ENCODE results near the gene TNFRSF1A.
A peak's percentile ranks its signal among the peaks of the same experiment; 100 is the strongest.
"Not testable (repeated sequence)": the region's sequence is repeated elsewhere in the genome, so short reads cannot be mapped to it uniquely, and the experiment has no call there.

TNFRSF1A gene

DNA sequence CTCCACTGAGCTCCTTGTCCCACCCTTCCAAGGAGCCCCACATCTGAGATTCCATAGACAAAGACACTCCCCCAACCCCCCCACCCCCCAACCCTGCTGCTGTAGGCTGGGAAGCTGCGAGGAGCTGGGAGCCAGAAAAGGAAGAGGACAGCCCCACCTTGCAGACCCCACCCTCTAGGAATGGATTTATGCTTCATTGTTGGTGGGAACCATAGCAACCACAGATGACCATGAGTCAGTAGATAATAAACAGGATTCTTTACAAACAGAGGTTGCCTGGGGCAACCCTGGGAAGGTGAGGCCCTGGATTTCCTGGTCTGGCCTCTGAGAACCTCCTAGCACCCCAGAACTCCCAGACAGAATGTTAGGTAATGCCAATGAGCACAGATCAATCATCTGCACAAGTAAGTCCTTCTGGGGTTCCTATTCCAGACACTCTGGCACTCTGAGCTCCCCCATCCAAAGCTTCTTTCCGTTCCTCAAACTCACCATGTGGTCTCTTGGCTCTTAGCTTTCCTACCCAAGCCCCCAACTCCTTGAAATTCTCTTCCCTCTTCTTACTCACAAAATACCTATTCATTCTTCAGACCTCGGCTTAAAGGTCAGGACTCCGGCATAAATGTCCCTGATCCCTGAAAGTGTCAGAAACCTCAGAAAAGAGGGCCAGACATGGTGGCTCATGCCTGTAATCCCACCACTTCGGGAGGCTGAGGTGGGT lies 46.6 kb downstream of the TNFRSF1A start:
- H3K27ac ChIP-seq (replicated peaks): no peak overlapping the region
- H3K4me3 ChIP-seq (replicated peaks; ENCODE audit: insufficient read depth, low read length): no peak overlapping the region
- H3K27me3 ChIP-seq (ENCODE audit: insufficient read depth, poor library complexity, severe bottlenecking): peaks cover 2% of the 10 kb centered on the region
- TF ChIP-seq, protein P1, sequence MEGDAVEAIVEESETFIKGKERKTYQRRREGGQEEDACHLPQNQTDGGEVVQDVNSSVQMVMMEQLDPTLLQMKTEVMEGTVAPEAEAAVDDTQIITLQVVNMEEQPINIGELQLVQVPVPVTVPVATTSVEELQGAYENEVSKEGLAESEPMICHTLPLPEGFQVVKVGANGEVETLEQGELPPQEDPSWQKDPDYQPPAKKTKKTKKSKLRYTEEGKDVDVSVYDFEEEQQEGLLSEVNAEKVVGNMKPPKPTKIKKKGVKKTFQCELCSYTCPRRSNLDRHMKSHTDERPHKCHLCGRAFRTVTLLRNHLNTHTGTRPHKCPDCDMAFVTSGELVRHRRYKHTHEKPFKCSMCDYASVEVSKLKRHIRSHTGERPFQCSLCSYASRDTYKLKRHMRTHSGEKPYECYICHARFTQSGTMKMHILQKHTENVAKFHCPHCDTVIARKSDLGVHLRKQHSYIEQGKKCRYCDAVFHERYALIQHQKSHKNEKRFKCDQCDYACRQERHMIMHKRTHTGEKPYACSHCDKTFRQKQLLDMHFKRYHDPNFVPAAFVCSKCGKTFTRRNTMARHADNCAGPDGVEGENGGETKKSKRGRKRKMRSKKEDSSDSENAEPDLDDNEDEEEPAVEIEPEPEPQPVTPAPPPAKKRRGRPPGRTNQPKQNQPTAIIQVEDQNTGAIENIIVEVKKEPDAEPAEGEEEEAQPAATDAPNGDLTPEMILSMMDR (IDR thresholded peaks at IDR 0.05; ENCODE audit: insufficient read depth, low read length): no peak
- TF ChIP-seq SPI1 (IDR thresholded peaks at IDR 0.05; ENCODE audit: borderline replicate concordance, low read depth) (no peak), GABPA (IDR thresholded peaks at IDR 0.05; ENCODE audit: low read depth) (no peak)
- no peak for DNase-seq (ENCODE audit: low read depth in 1 of 2, low spot score in 1 of 2)

DNA sequence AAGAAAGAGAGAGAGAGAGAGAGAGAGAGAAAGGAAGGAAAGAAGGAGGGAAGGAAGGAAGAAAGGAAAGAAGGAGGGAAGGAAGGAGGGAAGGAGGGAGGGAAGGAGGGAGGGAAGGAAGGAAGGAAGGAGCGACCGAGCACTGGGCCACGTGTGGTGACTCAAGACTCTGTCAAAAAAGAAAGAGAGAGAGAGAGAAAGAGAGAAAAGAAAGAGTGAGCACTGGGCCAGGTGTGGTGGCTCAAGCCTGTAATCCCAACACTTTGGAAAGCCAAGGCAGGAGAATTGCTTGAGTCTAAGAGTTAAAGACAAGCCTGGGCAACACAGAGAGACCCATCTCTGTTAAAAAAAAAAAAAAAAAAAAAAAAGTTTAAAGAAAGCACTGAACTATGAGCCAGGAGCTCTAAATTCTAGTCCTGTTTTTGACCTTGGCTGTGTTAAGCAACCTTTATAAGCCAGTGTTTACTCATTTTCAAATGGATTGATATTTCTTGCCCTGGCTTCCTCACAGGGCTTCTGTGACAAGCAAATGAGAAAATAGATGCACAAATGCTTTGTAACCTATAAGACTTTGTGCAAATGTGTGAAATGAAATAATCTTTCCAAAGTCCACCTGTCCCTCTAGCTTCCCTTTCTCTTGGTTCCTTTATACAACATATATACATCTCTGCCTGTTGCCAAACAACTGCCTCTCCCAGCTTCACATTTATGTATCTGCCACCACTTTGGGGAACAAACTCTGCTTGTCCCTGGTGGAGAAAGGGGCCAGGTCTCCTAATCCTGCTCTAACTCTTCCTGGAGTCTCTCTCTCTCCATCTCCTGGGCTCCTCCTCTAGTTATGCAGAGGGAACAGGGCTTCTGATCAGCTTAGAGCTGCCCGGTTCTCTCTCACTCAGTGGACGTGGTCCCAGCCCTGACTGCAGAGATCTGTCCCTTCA lies 47.5 kb downstream of the TNFRSF1A start:
- Histone ChIP-seq H3K27ac (replicated peaks) (no peak overlapping the region), H3K4me3 (replicated peaks; ENCODE audit: insufficient read depth, low read length) (no peak overlapping the region), H3K27me3 (ENCODE audit: insufficient read depth, poor library complexity, severe bottlenecking) (peaks cover 2% of the 10 kb centered on the region)
- no peak for TF ChIP-seq GABPA (IDR thresholded peaks at IDR 0.05; ENCODE audit: low read depth)
- TF ChIP-seq POLR2AphosphoS5 (IDR thresholded peaks at IDR 0.05; ENCODE audit: low read depth): no peak
- TF ChIP-seq SPI1 (IDR thresholded peaks at IDR 0.05; ENCODE audit: borderline replicate concordance, low read depth): no peak
- TF ChIP-seq, protein P2, sequence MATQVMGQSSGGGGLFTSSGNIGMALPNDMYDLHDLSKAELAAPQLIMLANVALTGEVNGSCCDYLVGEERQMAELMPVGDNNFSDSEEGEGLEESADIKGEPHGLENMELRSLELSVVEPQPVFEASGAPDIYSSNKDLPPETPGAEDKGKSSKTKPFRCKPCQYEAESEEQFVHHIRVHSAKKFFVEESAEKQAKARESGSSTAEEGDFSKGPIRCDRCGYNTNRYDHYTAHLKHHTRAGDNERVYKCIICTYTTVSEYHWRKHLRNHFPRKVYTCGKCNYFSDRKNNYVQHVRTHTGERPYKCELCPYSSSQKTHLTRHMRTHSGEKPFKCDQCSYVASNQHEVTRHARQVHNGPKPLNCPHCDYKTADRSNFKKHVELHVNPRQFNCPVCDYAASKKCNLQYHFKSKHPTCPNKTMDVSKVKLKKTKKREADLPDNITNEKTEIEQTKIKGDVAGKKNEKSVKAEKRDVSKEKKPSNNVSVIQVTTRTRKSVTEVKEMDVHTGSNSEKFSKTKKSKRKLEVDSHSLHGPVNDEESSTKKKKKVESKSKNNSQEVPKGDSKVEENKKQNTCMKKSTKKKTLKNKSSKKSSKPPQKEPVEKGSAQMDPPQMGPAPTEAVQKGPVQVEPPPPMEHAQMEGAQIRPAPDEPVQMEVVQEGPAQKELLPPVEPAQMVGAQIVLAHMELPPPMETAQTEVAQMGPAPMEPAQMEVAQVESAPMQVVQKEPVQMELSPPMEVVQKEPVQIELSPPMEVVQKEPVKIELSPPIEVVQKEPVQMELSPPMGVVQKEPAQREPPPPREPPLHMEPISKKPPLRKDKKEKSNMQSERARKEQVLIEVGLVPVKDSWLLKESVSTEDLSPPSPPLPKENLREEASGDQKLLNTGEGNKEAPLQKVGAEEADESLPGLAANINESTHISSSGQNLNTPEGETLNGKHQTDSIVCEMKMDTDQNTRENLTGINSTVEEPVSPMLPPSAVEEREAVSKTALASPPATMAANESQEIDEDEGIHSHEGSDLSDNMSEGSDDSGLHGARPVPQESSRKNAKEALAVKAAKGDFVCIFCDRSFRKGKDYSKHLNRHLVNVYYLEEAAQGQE (IDR thresholded peaks at IDR 0.05; ENCODE audit: insufficient replicate concordance, low read depth): no peak
- TF ChIP-seq, protein P1 (IDR thresholded peaks at IDR 0.05; ENCODE audit: insufficient read depth, low read length): no peak
- DNase-seq (ENCODE audit: low read depth in 1 of 2, low spot score in 1 of 2): peak in 1 of 2 experiments; percentile 26

DNA sequence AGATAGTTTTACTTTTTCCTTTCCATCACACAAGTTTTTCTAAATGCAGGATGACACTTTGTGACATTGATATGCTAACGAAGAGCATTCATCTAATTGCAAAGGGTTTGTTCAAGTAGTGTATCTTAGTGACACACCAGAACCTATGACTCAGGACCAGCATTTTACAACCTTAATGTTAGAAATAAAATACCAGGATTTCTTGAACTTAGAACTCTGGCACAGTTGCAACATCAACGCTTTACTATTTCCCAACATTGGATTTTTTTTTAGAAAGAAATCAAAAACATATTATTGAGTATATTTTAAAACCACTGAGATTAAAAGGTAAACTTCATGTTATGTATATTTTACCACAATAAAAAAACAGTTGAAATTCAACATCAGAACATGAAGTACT lies 49.3 kb downstream of the TNFRSF1A start:
- DNase-seq (ENCODE audit: low read depth in 1 of 2, low spot score in 1 of 2): no peak
- Histone ChIP-seq H3K27ac (replicated peaks) (no peak overlapping the region), H3K4me3 (replicated peaks; ENCODE audit: insufficient read depth, low read length) (no peak overlapping the region), H3K27me3 (ENCODE audit: insufficient read depth, poor library complexity, severe bottlenecking) (peaks cover 2% of the 10 kb centered on the region)
- TF ChIP-seq, protein P2 (IDR thresholded peaks at IDR 0.05; ENCODE audit: insufficient replicate concordance, low read depth): no peak
- TF ChIP-seq GABPA (IDR thresholded peaks at IDR 0.05; ENCODE audit: low read depth): no peak
- TF ChIP-seq POLR2AphosphoS5 (IDR thresholded peaks at IDR 0.05; ENCODE audit: low read depth): no peak
- TF ChIP-seq, protein P1 (IDR thresholded peaks at IDR 0.05; ENCODE audit: insufficient read depth, low read length): no peak
- no peak for TF ChIP-seq SPI1 (IDR thresholded peaks at IDR 0.05; ENCODE audit: borderline replicate concordance, low read depth)

DNA sequence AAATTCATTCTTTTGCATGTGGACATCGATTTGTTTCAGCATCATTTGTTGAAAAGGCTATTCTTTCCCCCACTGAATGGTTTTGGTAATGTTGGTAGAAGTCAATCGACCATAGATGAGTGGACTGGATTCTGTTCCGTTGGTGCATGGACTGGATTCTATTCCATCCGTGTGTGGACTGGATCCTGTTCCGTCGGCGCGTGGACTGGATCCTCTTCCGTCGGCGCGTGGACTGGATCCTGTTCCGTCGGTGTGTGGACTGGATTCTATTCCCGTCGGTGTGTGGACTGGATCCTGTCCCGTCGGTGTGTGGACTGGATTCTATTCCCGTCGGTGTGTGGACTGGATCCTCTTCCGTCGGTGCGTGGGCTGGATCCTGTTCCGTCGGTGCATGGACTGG lies 52.0 kb downstream of the TNFRSF1A start:
- not testable (repeated sequence) for DNase-seq (ENCODE audit: low read depth in 1 of 2, low spot score in 1 of 2); H3K4me3 ChIP-seq (replicated peaks; ENCODE audit: insufficient read depth, low read length); H3K27me3 ChIP-seq (ENCODE audit: insufficient read depth, poor library complexity, severe bottlenecking); H3K27ac ChIP-seq (replicated peaks)

DNA sequence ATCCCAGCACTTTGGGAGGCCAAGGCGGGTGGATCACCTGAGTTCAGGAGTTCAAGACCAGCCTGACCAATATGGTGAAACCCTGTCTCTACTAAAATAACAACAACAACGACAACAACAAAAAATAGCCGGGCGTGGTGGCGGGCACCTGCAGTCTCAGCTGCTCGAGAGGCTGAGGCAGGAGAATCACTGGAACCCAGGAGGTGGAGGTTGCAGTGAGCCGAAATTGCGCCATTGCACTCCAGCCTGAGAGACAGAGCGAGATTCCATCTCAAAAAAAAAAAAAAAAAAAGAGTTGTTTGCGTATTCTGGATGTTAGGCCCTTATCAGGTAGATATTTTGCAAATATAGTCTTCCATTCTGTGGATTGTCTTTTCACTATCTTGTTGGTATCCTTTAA lies 52.8 kb downstream of the TNFRSF1A start:
- not testable (repeated sequence) for H3K27ac ChIP-seq (replicated peaks); H3K4me3 ChIP-seq (replicated peaks; ENCODE audit: insufficient read depth, low read length); H3K27me3 ChIP-seq (ENCODE audit: insufficient read depth, poor library complexity, severe bottlenecking); DNase-seq (ENCODE audit: low read depth in 1 of 2, low spot score in 1 of 2)

All from HL-60 (cell line).